Measurements from ENCODE around the gene PIR. TPM values are rescaled to one million over a fixed set of nuclear protein-coding genes. Genes with fewer than 3 reads are reported as not detected.

The PIR gene
- total RNA-seq, 4 donors from 2014 or later: 4.4 to 24.4 (median 14.7) TPM

DNA sequence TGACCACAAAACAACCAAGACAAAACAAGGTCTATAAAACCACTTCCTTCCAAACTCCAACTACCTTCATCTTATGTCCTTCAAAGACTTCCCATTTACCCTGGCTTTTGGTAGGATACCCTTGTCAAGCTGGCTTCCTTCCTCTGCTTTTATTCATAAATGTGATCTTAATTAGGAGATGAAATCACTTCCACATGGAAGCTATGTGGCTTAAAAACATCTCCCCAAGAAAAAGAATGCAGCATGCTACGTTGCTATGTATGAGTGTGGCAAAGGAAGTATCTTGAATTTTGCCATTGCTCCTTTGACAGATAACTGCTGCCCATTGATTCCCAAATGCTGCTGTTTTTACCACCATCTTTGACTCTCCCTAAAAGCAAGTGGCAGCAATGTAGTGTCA is 62.5 kb downstream of the PIR start:
- Histone ChIP-seq H3K4me3 (no peak overlapping the region), H3K36me3 (no peaks in the 10 kb centered on the region), H3K9me3 (no peaks in the 10 kb centered on the region), H3K27ac (no peak overlapping the region), H3K27me3 (no peaks in the 10 kb centered on the region), H3K4me1 (no peaks in the 10 kb centered on the region)
- WGBS: 47% methylated on average over 1 of the region's 1 CpG
- no peak for DNase-seq (ENCODE audit: low spot score in 2 of 2)
- TF ChIP-seq, protein P1, sequence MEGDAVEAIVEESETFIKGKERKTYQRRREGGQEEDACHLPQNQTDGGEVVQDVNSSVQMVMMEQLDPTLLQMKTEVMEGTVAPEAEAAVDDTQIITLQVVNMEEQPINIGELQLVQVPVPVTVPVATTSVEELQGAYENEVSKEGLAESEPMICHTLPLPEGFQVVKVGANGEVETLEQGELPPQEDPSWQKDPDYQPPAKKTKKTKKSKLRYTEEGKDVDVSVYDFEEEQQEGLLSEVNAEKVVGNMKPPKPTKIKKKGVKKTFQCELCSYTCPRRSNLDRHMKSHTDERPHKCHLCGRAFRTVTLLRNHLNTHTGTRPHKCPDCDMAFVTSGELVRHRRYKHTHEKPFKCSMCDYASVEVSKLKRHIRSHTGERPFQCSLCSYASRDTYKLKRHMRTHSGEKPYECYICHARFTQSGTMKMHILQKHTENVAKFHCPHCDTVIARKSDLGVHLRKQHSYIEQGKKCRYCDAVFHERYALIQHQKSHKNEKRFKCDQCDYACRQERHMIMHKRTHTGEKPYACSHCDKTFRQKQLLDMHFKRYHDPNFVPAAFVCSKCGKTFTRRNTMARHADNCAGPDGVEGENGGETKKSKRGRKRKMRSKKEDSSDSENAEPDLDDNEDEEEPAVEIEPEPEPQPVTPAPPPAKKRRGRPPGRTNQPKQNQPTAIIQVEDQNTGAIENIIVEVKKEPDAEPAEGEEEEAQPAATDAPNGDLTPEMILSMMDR (IDR thresholded peaks at IDR 0.05): no peak
- TF ChIP-seq POLR2A (IDR thresholded peaks at IDR 0.05): no peak
- TF ChIP-seq EP300 (IDR thresholded peaks at IDR 0.05): no peak
- TF ChIP-seq POLR2AphosphoS5 (IDR thresholded peaks at IDR 0.05): no peak

DNA sequence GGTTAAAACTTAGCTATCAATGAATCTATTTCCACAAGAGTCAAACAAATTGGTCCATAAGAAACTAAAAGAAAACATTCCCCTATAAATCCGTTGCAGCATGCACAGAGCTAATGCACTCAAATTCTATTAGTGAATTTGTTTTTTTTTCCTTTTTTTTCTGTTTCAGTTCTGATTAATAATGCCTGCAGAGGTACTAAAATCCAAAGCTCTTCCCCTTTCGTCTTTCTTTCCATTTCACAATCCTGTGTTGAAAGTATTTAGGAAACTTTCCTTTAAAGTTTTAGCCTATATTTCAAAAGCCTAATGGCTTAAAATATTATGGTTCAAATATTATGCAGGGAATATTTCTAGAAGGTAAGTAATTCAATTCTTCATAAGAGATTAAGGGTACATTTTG is 63.1 kb downstream of the PIR start:
- H3K4me1 ChIP-seq: no peaks in the 10 kb centered on the region
- H3K4me3 ChIP-seq: no peak overlapping the region
- no peaks in the 10 kb centered on the region for H3K27me3 ChIP-seq
- no peaks in the 10 kb centered on the region for H3K9me3 ChIP-seq
- no peak overlapping the region for H3K27ac ChIP-seq
- no peak for DNase-seq (ENCODE audit: low spot score in 2 of 2)
- WGBS: 74% methylated on average over 2 of the region's 2 CpGs
- no peak for TF ChIP-seq EP300 (IDR thresholded peaks at IDR 0.05)
- no peak for TF ChIP-seq POLR2AphosphoS5 (IDR thresholded peaks at IDR 0.05)
- no peak for TF ChIP-seq POLR2A (IDR thresholded peaks at IDR 0.05)
- TF ChIP-seq, protein P1 (IDR thresholded peaks at IDR 0.05): no peak
- no peaks in the 10 kb centered on the region for H3K36me3 ChIP-seq

DNA sequence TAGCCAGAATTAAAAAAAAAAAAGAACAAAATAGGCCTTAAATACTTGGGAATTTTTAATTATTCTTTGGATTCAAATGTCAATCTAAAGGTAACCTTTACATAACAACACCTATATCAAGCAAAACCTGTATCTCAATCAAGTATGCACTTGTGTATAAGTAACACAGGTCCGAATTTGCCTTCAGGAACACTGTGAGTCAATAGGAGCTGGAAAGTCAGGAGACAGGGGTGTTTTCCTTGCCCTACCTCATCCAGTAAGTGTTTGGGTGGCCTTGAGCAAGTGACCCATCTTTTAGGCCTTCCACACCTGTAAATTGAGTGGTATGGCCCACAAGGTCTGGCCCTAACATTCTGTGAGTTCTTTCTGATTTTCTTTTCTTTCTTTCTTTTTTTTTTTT is 68.1 kb downstream of the PIR start:
- Histone ChIP-seq H3K9me3 (no peaks in the 10 kb centered on the region), H3K27me3 (no peaks in the 10 kb centered on the region), H3K27ac (no peak overlapping the region), H3K36me3 (no peaks in the 10 kb centered on the region), H3K4me3 (no peak overlapping the region), H3K4me1 (no peaks in the 10 kb centered on the region)
- DNase-seq (ENCODE audit: low spot score in 2 of 2): no peak
- TF ChIP-seq POLR2AphosphoS5 (IDR thresholded peaks at IDR 0.05): no peak
- TF ChIP-seq POLR2A (IDR thresholded peaks at IDR 0.05): no peak
- no peak for TF ChIP-seq EP300 (IDR thresholded peaks at IDR 0.05)
- TF ChIP-seq, protein P1 (IDR thresholded peaks at IDR 0.05): no peak
- WGBS: 55% methylated on average over 1 of the region's 1 CpG

DNA sequence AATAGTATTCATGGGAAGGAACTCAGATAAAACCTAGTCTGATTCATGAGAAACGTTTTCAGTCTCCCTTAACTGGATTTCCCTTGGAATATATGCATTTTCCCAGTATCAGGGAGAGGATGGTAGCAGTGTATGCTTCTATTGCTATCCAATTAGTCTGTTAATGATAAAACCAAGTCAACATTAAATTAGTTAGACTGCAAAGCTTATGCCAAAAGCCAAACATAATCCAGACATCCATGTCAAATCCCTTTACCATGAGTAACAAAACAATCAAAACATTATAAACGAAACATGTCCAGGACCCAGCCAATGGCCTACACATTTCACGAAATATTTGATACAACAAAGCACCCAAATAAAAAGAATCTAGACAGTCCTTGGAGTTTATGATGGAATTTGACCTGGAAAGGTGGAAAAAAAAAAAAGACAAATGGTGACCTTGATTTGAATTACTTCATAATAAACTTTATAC is 74.4 kb downstream of the PIR start:
- Histone ChIP-seq H3K27me3 (no peaks in the 10 kb centered on the region), H3K9me3 (no peaks in the 10 kb centered on the region), H3K36me3 (no peaks in the 10 kb centered on the region), H3K27ac (no peak overlapping the region), H3K4me3 (no peak overlapping the region), H3K4me1 (no peaks in the 10 kb centered on the region)
- no peak for TF ChIP-seq EP300 (IDR thresholded peaks at IDR 0.05)
- TF ChIP-seq POLR2A (IDR thresholded peaks at IDR 0.05): no peak
- TF ChIP-seq, protein P1 (IDR thresholded peaks at IDR 0.05): no peak
- TF ChIP-seq POLR2AphosphoS5 (IDR thresholded peaks at IDR 0.05): no peak
- DNase-seq (ENCODE audit: low spot score in 2 of 2): no peak
- 55% methylated on average over 3 of the region's 3 CpGs for WGBS

DNA sequence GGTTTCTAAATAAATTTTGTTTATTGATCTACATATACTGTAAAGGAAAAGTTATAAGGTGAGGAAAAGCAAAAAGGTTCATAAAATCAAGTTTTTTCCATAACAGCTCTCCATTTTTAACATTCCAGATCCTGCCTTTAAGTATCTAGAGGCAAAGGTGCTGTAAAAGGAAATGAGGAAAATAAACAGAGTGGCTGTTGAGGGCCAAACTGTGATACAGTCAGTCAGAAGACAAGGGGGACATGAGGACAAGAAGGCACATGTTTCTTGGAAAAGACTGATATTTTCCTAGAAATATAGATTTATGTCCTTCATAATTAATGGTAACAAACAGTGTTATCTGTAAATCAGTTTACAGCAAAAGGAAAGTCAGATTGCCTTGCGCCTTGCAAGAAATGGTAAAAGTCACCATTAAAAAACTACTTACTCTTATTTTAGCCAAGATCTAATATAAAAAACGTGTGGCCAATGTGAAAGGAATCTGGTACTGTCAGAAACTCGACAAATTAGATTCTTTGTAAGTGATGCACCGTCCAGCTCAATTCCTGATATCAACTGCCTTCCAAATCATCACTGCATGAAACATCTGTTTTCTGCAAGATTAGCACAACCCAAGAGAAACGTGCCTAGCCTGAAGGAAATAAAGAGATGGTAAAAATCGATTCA is 75.0 kb downstream of the PIR start:
- no peaks in the 10 kb centered on the region for H3K4me1 ChIP-seq
- no peak overlapping the region for H3K27ac ChIP-seq
- no peaks in the 10 kb centered on the region for H3K9me3 ChIP-seq
- H3K27me3 ChIP-seq: no peaks in the 10 kb centered on the region
- TF ChIP-seq POLR2A (IDR thresholded peaks at IDR 0.05) (no peak), EP300 (IDR thresholded peaks at IDR 0.05) (no peak), POLR2AphosphoS5 (IDR thresholded peaks at IDR 0.05) (no peak)
- TF ChIP-seq, protein P1 (IDR thresholded peaks at IDR 0.05): no peak
- DNase-seq (ENCODE audit: low spot score in 2 of 2): no peak
- no peaks in the 10 kb centered on the region for H3K36me3 ChIP-seq
- H3K4me3 ChIP-seq: no peak overlapping the region
- 37% methylated on average over 6 of the region's 6 CpGs for WGBS
